Esophagus squamous epithelium (tissue), 4 donors: ENCODE results near the gene DOP1B.

Source experiments
- CTCF ChIP-seq, 6 experiments: fragments of 450-650 bp in 4 of 6; fragments of 200-600 bp in 2 of 6; sonication (generic) in 2 of 6; IDR thresholded peaks; one replicate each; pipeline ENCODE4 v1.5.1; 2016 to 2019; ENCODE audit warnings: antibody characterized with exemption in 6 of 6, mild to moderate bottlenecking in 4 of 6, moderate library complexity in 4 of 6
- POLR2A ChIP-seq, 4 donors: fragments of 450-650 bp; IDR thresholded peaks; one replicate each; pipeline ENCODE4 v1.6.1; 2017; ENCODE audit warnings: antibody characterized with exemption in 4 of 4, mild to moderate bottlenecking in 4 of 4, moderate library complexity in 3 of 4

- TF ChIP-seq CTCF (IDR thresholded peaks at IDR 0.05) (no peak), POLR2A (IDR thresholded peaks at IDR 0.05) (no peak)
Measured at GRCh38 chr21:36188081-36188681, 31.6 kb downstream of the DOP1B start.
